Liver (tissue), 9 donors: ENCODE results near the gene FGFR4. TPM values are rescaled to one million over a fixed set of nuclear protein-coding genes. Genes with fewer than 3 reads are reported as not detected.

Source experiments
- DNase-seq: peaks from one replicate; pipeline ENCODE4 v3.0.0-alpha.2; 2017; ENCODE audit warnings: low spot score
- H3K27ac ChIP-seq, 2 donors: one replicate each; pipeline ENCODE4 v1.7.0; 2013; ENCODE audit warnings: inconsistent platforms in 2 of 2, low read length in 2 of 2, control low read depth in 1 of 2, low read depth in 1 of 2, mild to moderate bottlenecking in 1 of 2
- H3K27me3 ChIP-seq, 4 donors: one replicate each; pipeline versions ENCODE4 v1.6.1 to v1.7.0; 2013; ENCODE audit warnings: low read length in 3 of 4, inconsistent platforms in 1 of 4, mild to moderate bottlenecking in 1 of 4, moderate library complexity in 1 of 4; ENCODE audit not compliant: control insufficient read depth in 4 of 4, insufficient read depth in 4 of 4
- H3K36me3 ChIP-seq, 4 donors: one replicate each; pipeline versions ENCODE4 v1.6.1 to v1.7.0; 2013; ENCODE audit warnings: low read length in 3 of 4, mild to moderate bottlenecking in 3 of 4, low read depth in 1 of 4, moderate library complexity in 1 of 4; ENCODE audit not compliant: control insufficient read depth in 4 of 4, insufficient read depth in 3 of 4
- H3K4me1 ChIP-seq, 4 donors: one replicate each; pipeline versions ENCODE4 v1.6.1 to v1.7.0; 2013; ENCODE audit warnings: low read length in 3 of 4, mild to moderate bottlenecking in 3 of 4, moderate library complexity in 1 of 4; ENCODE audit not compliant: control insufficient read depth in 4 of 4, insufficient read depth in 4 of 4
- H3K4me3 ChIP-seq, 3 donors: one replicate each; pipeline versions ENCODE4 v1.6.1 to v1.7.0; 2013; ENCODE audit warnings: low read length in 3 of 3, control low read depth in 1 of 3, low read depth in 1 of 3, mild to moderate bottlenecking in 1 of 3
- H3K9ac ChIP-seq, 2 donors: one replicate each; pipeline ENCODE4 v1.7.0; 2013; ENCODE audit warnings: low read length in 2 of 2, mild to moderate bottlenecking in 2 of 2, moderate library complexity in 2 of 2, control low read depth in 1 of 2, low read depth in 1 of 2
- H3K9me3 ChIP-seq, 4 donors: one replicate each; pipeline versions ENCODE4 v1.6.1 to v1.7.0; 2013; ENCODE audit warnings: low read length in 3 of 4; ENCODE audit not compliant: control insufficient read depth in 4 of 4
- EGR1 ChIP-seq, 2 donors: IDR thresholded peaks; 2 replicates each; pipeline ENCODE4 v1.6.1; 2016 to 2018; ENCODE audit warnings: antibody characterized with exemption in 2 of 2, low read depth in 2 of 2
- FOXA1 ChIP-seq: IDR thresholded peaks from 2 replicates; pipeline ENCODE4 v1.6.1; 2016; ENCODE audit warnings: antibody characterized with exemption
- HNF4A ChIP-seq, 2 donors: conservative IDR thresholded peaks; 2 replicates each; pipeline ENCODE4 v1.6.1; 2016; ENCODE audit warnings: antibody characterized with exemption in 2 of 2, mild to moderate bottlenecking in 2 of 2
- NR2F2 ChIP-seq: IDR thresholded peaks from 2 replicates; pipeline ENCODE4 v1.6.1; 2016; ENCODE audit warnings: antibody characterized with exemption
- RXRA ChIP-seq, 2 donors: IDR thresholded peaks; 2 replicates each; pipeline ENCODE4 v1.6.1; 2017 to 2018; ENCODE audit warnings: antibody characterized with exemption in 2 of 2, mild to moderate bottlenecking in 1 of 2
- TAF1 ChIP-seq: conservative IDR thresholded peaks from 2 replicates; pipeline ENCODE4 v1.6.1; 2016; ENCODE audit warnings: antibody characterized with exemption, mild to moderate bottlenecking
- YY1 ChIP-seq: IDR thresholded peaks from 2 replicates; pipeline ENCODE4 v1.6.1; 2016; ENCODE audit warnings: antibody characterized with exemption, mild to moderate bottlenecking
- WGBS: extraction: QIAGEN DNeasy Blood & Tissue Kit; methylation state at CpG from one replicate; pipeline ENCODE4 v1.1.7; 2013; 5-methylcytosine and 5-hydroxymethylcytosine counted together
- polyA plus RNA-seq, 2 donors: library from polyadenylated mRNA; stranded (reverse) in 1 of 2; unstranded in 1 of 2; fragments of 200-250 nt in 1 of 2; fragments of >200 nt in 1 of 2; fragmentation: Nextera tagmentation in 1 of 2; extraction: Ambion mirVana in 1 of 2; gene quantifications; one replicate each; pipeline versions ENCODE4 v1.2.1 to v1.2.3, GENCODE V29; 2013 to 2015
- total RNA-seq, 2 donors: library from RNA; depleted of rRNA; stranded (reverse); fragments of >200 nt; gene quantifications; one replicate each; pipeline ENCODE4 v1.2.3, GENCODE V29; 2014
- TF ChIP-seq, protein P1 (sequence below): fragments of 150-350 bp; IDR thresholded peaks from 2 replicates; pipeline ENCODE4 v1.5.1; 2017; ENCODE audit warnings: improper control_type of control experiment, low read depth, low read length; ENCODE audit not compliant: missing input control
- TF ChIP-seq, protein P2 (sequence below): IDR thresholded peaks from 2 replicates; pipeline ENCODE4 v1.6.1; 2016; ENCODE audit warnings: antibody characterized with exemption, mild to moderate bottlenecking
- TF ChIP-seq, protein P3 (sequence below): IDR thresholded peaks from 2 replicates; pipeline ENCODE4 v1.6.1; 2016; ENCODE audit warnings: antibody characterized with exemption
- donor health status: healthy.
- donor health status: healthy.
- donor health status: healthy.
- donor health status: healthy.
- donor health status: healthy.

Gene FGFR4
- total and polyA plus RNA-seq, 4 donors: 42.3 to 72.6 (median 56.3) TPM

DNA sequence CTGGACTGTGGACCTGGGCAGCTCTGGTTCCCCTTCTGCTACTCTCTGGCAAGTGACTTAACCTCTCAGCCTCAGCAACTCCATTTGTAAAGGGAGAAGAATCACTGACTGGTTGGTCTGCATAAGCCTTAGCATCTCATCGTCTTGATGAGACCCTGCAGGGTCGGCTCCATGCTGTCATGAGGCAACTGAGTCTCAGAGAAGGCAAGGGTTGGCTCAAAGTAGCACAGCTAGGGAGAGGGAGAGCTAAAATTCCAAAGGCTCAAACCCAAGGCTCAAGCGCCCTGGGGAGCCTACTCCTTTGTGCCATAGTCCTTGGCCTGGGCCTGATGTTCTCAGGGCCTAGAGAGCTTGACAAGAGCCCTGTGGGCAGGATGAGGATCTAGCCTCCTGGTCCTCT, 4.5 kb downstream of the FGFR4 start:
- Histone ChIP-seq H3K36me3 (peaks cover 3 to 17% (median 8%) of the 10 kb centered on the region in 4 donors), H3K9me3 (no peaks in the 10 kb centered on the region), H3K27ac (no peak overlapping the region), H3K4me3 (no peak overlapping the region), H3K9ac (no peak overlapping the region), H3K27me3 (no peaks in the 10 kb centered on the region), H3K4me1 (peaks cover 19 to 68% (median 60%) of the 10 kb centered on the region in 4 donors)
- no peak for DNase-seq
- TF ChIP-seq HNF4A (conservative IDR thresholded peaks at IDR 0.05) (no peak), TAF1 (no peak), YY1 (no peak), EGR1 (IDR thresholded peaks at IDR 0.05; ENCODE audit: low read depth in 2 of 2) (no peak)
- TF ChIP-seq, protein P1, sequence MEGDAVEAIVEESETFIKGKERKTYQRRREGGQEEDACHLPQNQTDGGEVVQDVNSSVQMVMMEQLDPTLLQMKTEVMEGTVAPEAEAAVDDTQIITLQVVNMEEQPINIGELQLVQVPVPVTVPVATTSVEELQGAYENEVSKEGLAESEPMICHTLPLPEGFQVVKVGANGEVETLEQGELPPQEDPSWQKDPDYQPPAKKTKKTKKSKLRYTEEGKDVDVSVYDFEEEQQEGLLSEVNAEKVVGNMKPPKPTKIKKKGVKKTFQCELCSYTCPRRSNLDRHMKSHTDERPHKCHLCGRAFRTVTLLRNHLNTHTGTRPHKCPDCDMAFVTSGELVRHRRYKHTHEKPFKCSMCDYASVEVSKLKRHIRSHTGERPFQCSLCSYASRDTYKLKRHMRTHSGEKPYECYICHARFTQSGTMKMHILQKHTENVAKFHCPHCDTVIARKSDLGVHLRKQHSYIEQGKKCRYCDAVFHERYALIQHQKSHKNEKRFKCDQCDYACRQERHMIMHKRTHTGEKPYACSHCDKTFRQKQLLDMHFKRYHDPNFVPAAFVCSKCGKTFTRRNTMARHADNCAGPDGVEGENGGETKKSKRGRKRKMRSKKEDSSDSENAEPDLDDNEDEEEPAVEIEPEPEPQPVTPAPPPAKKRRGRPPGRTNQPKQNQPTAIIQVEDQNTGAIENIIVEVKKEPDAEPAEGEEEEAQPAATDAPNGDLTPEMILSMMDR: no peak
- 94% methylated on average over 3 of the region's 3 CpGs for WGBS

DNA sequence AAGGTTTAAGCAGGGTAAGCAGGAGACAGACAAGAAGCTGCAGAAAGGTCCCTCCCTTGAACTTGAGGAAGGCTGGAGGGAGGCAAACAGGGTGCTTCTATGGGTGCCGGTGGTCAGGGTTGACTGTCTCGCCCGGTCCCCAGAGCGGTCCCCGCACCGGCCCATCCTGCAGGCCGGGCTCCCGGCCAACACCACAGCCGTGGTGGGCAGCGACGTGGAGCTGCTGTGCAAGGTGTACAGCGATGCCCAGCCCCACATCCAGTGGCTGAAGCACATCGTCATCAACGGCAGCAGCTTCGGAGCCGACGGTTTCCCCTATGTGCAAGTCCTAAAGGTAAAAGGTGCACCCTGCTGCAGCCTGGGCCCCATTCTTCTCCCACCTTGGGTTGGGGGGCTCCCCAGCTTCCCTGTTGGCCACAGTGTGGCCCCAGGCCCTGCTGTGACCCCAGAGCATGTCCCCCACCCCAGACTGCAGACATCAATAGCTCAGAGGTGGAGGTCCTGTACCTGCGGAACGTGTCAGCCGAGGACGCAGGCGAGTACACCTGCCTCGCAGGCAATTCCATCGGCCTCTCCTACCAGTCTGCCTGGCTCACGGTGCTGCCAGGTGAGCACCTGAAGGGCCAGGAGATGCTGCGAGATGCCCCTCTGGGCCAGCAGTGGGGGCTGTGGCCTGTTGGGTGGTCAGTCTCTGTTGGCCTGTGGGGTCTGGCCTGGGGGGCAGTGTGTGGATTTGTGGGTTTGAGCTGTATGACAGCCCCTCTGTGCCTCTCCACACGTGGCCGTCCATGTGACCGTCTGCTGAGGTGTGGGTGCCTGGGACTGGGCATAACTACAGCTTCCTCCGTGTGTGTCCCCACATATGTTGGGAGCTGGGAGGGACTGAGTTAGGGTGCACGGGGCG, 5.7 kb downstream of the FGFR4 start:
- H3K4me1 ChIP-seq: peaks cover 17 to 77% (median 62%) of the 10 kb centered on the region in 4 donors
- no peak for DNase-seq

More for the DNA sequence above, 5.7 kb downstream of the FGFR4 start:
- 92% methylated on average over 32 of the region's 32 CpGs for WGBS
- H3K4me3 ChIP-seq: no peak overlapping the region
- no peak overlapping the region for H3K9ac ChIP-seq
- peaks cover 3 to 17% (median 8%) of the 10 kb centered on the region in 4 donors for H3K36me3 ChIP-seq
- H3K27ac ChIP-seq: no peak overlapping the region
- TF ChIP-seq RXRA (IDR thresholded peaks at IDR 0.05) (no peak), FOXA1 (no peak), TAF1 (no peak), NR2F2 (no peak), HNF4A (conservative IDR thresholded peaks at IDR 0.05) (no peak)
- TF ChIP-seq, protein P2, sequence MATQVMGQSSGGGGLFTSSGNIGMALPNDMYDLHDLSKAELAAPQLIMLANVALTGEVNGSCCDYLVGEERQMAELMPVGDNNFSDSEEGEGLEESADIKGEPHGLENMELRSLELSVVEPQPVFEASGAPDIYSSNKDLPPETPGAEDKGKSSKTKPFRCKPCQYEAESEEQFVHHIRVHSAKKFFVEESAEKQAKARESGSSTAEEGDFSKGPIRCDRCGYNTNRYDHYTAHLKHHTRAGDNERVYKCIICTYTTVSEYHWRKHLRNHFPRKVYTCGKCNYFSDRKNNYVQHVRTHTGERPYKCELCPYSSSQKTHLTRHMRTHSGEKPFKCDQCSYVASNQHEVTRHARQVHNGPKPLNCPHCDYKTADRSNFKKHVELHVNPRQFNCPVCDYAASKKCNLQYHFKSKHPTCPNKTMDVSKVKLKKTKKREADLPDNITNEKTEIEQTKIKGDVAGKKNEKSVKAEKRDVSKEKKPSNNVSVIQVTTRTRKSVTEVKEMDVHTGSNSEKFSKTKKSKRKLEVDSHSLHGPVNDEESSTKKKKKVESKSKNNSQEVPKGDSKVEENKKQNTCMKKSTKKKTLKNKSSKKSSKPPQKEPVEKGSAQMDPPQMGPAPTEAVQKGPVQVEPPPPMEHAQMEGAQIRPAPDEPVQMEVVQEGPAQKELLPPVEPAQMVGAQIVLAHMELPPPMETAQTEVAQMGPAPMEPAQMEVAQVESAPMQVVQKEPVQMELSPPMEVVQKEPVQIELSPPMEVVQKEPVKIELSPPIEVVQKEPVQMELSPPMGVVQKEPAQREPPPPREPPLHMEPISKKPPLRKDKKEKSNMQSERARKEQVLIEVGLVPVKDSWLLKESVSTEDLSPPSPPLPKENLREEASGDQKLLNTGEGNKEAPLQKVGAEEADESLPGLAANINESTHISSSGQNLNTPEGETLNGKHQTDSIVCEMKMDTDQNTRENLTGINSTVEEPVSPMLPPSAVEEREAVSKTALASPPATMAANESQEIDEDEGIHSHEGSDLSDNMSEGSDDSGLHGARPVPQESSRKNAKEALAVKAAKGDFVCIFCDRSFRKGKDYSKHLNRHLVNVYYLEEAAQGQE: no peak
- TF ChIP-seq, protein P1: no peak
- TF ChIP-seq, protein P3, sequence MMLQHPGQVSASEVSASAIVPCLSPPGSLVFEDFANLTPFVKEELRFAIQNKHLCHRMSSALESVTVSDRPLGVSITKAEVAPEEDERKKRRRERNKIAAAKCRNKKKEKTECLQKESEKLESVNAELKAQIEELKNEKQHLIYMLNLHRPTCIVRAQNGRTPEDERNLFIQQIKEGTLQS: no peak
- H3K27me3 ChIP-seq: no peaks in the 10 kb centered on the region
- H3K9me3 ChIP-seq: no peaks in the 10 kb centered on the region
